Endothelial cell of umbilical vein (primary cell): ENCODE results near the gene MAP2K7. TPM values are rescaled to one million over a fixed set of nuclear protein-coding genes. Genes with fewer than 3 reads are reported as not detected.

Source experiments
- BruUV-seq: library from RNA; stranded (reverse); fragments of 400-500 nt; replicated peaks from 2 replicates; lab custom pipeline; 2021; lab: Mats Ljungman, UMichigan
- CTCF ChIA-PET: fragments of 300-600, 350-600 bp; sonication (Branson Sonifier 250); formaldehyde crosslinking; loops from one replicate; lab custom pipeline; 2021; ENCODE audit warnings: antibody characterized with exemption, inconsistent platforms; lab: Charles Lee
- POLR2A ChIA-PET: fragments of 300-600, 350-600 bp; sonication (Branson Sonifier 250); formaldehyde crosslinking; loops from one replicate; lab custom pipeline; 2021; ENCODE audit warnings: antibody characterized with exemption, inconsistent platforms; lab: Charles Lee
- DNase-seq: peaks from one replicate; pipeline ENCODE4 v3.0.0-alpha.2; 2011; ENCODE audit warnings: low read depth, low spot score
- FAIRE-seq: peaks from 2 replicates; lab custom pipeline; 2011; peaks lifted over from hg19 to GRCh38; lab: Jason Lieb, UNC
- H2AFZ ChIP-seq: 2 replicates; pipeline ENCODE4 v1.6.0; 2012; ENCODE audit warnings: low read depth, low read length, control low read depth, inconsistent platforms
- H3K27ac ChIP-seq: 2 replicates; pipeline ENCODE4 v1.5.1; 2011; ENCODE audit warnings: low read depth, mild to moderate bottlenecking, control low read depth, low read length, moderate library complexity; ENCODE audit not compliant: insufficient read depth
- H3K27me3 ChIP-seq, 2 experiments: 2 replicates each; pipeline versions ENCODE4 v1.6.0 to v1.6.1; 2011; ENCODE audit warnings: low read length in 2 of 2, mixed read lengths in 1 of 2; ENCODE audit not compliant: control insufficient read depth in 2 of 2, insufficient read depth in 2 of 2
- H3K36me3 ChIP-seq, 2 experiments: 2 replicates in 1 of 2; 3 replicates in 1 of 2; pipeline ENCODE4 v1.5.1; 2011; ENCODE audit warnings: low read length in 2 of 2, mild to moderate bottlenecking in 1 of 2, moderate library complexity in 1 of 2; ENCODE audit not compliant: control insufficient read depth in 2 of 2, insufficient read depth in 2 of 2; ENCODE audit errors: extremely low read depth in 1 of 2
- H3K4me1 ChIP-seq: 3 replicates; pipeline ENCODE4 v1.5.1; 2011; ENCODE audit warnings: mild to moderate bottlenecking, low read length; ENCODE audit not compliant: control insufficient read depth, insufficient read depth; ENCODE audit errors: extremely low read depth
- H3K4me2 ChIP-seq: 2 replicates; pipeline ENCODE4 v1.6.1; 2011; ENCODE audit warnings: low read length, control low read depth, mixed read lengths; ENCODE audit not compliant: insufficient read depth
- H3K4me3 ChIP-seq, 3 experiments: fragments of 200-600 bp in 1 of 3; sonication (generic), shearing (Covaris generic) in 1 of 3; replicated peaks in 1 of 3; 2 replicates each; pipeline ENCODE4 v1.5.1; 2011 to 2016; ENCODE audit warnings: control low read depth in 3 of 3, low read length in 3 of 3, mild to moderate bottlenecking in 2 of 3, inconsistent platforms in 1 of 3, low read depth in 1 of 3, moderate library complexity in 1 of 3; ENCODE audit not compliant: insufficient read depth in 1 of 3
- H3K79me2 ChIP-seq: 2 replicates; pipeline ENCODE4 v1.6.0; 2012; ENCODE audit warnings: low read length, inconsistent platforms; ENCODE audit not compliant: control insufficient read depth, insufficient read depth
- H3K9ac ChIP-seq: replicated peaks from 2 replicates; pipeline ENCODE3; 2011; ENCODE audit warnings: low read length, control low read depth; ENCODE audit not compliant: insufficient read depth; ENCODE audit errors: extremely low read depth
- H3K9me1 ChIP-seq: replicated peaks from 3 replicates; pipeline ENCODE4 v1.6.0; 2011; ENCODE audit warnings: mild to moderate bottlenecking, low read length; ENCODE audit not compliant: control insufficient read depth, insufficient read depth; ENCODE audit errors: extremely low read depth
- H3K9me3 ChIP-seq: replicated peaks from 2 replicates; pipeline ENCODE4 v1.5.1; 2012; ENCODE audit warnings: low read length, inconsistent platforms; ENCODE audit not compliant: control insufficient read depth, insufficient read depth
- H4K20me1 ChIP-seq: replicated peaks from 2 replicates; pipeline ENCODE3; 2011; ENCODE audit warnings: mild to moderate bottlenecking, low read length; ENCODE audit not compliant: control insufficient read depth, insufficient read depth; ENCODE audit errors: extremely low read depth
- EZH2 ChIP-seq: IDR thresholded peaks from 2 replicates; pipeline ENCODE4 v1.6.1; 2012; ENCODE audit warnings: borderline replicate concordance, low read depth, mild to moderate bottlenecking, moderate library complexity, low read length, inconsistent platforms; ENCODE audit not compliant: severe bottlenecking
- FOS ChIP-seq: IDR thresholded peaks from 2 replicates; pipeline ENCODE4 v1.6.1; 2011; ENCODE audit warnings: mild to moderate bottlenecking, low read length, moderate library complexity, borderline replicate concordance; ENCODE audit not compliant: insufficient read depth
- GATA2 ChIP-seq: IDR thresholded peaks from 2 replicates; pipeline ENCODE4 v1.7.0; 2011; ENCODE audit warnings: low read depth, mild to moderate bottlenecking, moderate library complexity, mixed read lengths, low read length; ENCODE audit not compliant: insufficient read length, insufficient read depth
- JUN ChIP-seq: IDR thresholded peaks from 2 replicates; pipeline ENCODE4 v1.6.1; 2011; ENCODE audit warnings: borderline replicate concordance, low read depth; ENCODE audit not compliant: insufficient read length, insufficient read depth
- POLR2A ChIP-seq: IDR thresholded peaks from 2 replicates; pipeline ENCODE4 v1.6.1; 2012; ENCODE audit warnings: low read depth, mild to moderate bottlenecking, control low read depth, low read length
- POLR2AphosphoS5 ChIP-seq: IDR thresholded peaks from 2 replicates; pipeline ENCODE4 v1.6.1; 2012; ENCODE audit warnings: low read depth, mild to moderate bottlenecking, control low read depth, low read length, moderate library complexity; ENCODE audit not compliant: insufficient read depth
- dilution Hi-C: fragments of 300-500 bp; cut with MboI; formaldehyde crosslinking; loops from one replicate; pipeline ENCODE4 v1.15.0; 2019; ENCODE audit warnings: low sequenced_read_pairs; ENCODE audit not compliant: extremely low pct_ligation_motif_present
- intact Hi-C: fragments of 100-400 bp; cut with micrococcal nuclease; formaldehyde crosslinking; loops from one replicate; pipeline ENCODE4 v1.10.0; 2022
- polyA plus RNA-seq, 4 experiments: library from polyadenylated mRNA; depleted of rRNA in 3 of 4; stranded (reverse) in 3 of 4; unstranded in 1 of 4; fragments of >200 nt; gene quantifications; 2 replicates each; pipeline versions ENCODE4 v1.2.1 to v1.2.3, GENCODE V29; 2011 to 2012; ENCODE audit warnings: missing spikeins in 1 of 4
- total RNA-seq: library from RNA; stranded (reverse); gene quantifications from 2 replicates; pipeline ENCODE4 v1.2.3, GENCODE V29; 2021
- TF ChIP-seq, protein P1 (sequence below): IDR thresholded peaks from 2 replicates; pipeline ENCODE4 v1.6.1; 2011; ENCODE audit not compliant: insufficient read depth, insufficient read length

Gene MAP2K7
- total and polyA plus RNA-seq, 2 donors (not counting 3 experiments of a cell fraction or from before 2014, with no cell fraction given) = 13.8 to 36.0 TPM

GRCh38 chr19:7908078-7908699 is 4.5 kb downstream of the MAP2K7 start:
- Histone ChIP-seq H3K27ac (no peak overlapping the region), H3K36me3 (peaks cover 0 to 23% of the 10 kb centered on the region in 2 experiments), H3K9ac (no peak overlapping the region), H3K79me2 (peaks cover 28% of the 10 kb centered on the region), H3K9me3 (no peaks in the 10 kb centered on the region), H2AFZ (no peak overlapping the region), H4K20me1 (no peaks in the 10 kb centered on the region), H3K4me2 (no peak overlapping the region), H3K9me1 (no peaks in the 10 kb centered on the region), H3K4me1 (peaks cover 8% of the 10 kb centered on the region), H3K4me3 (no peak overlapping the region), H3K27me3 (no peaks in the 10 kb centered on the region)
- intact Hi-C loops = no loop called here
- dilution Hi-C loops = no loop called here
- FAIRE-seq (no peak), DNase-seq (no peak)
- BruUV-seq = no TSS peak
- ChIA-PET POLR2A (interaction anchor here (0.6 to 0.7 kb wide), 2 partner anchors 12 to 616 kb away, joined by 3 read pairs; no protein-coding TSS in a partner anchor), CTCF (no interaction called here)
- TF ChIP-seq, protein P1, sequence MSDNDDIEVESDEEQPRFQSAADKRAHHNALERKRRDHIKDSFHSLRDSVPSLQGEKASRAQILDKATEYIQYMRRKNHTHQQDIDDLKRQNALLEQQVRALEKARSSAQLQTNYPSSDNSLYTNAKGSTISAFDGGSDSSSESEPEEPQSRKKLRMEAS = no peak
- TF ChIP-seq FOS (no peak), POLR2A (no peak), JUN (no peak), GATA2 (no peak), POLR2AphosphoS5 (no peak), EZH2 (no peak)
